GM20000 (cell line): ENCODE measurements around the gene RAB1B.
A peak's percentile ranks its signal among the peaks of the same experiment; 100 is the strongest.

Experiments used
- DNase-seq: peaks from one replicate; pipeline ENCODE4 v3.0.0; 2012; ENCODE audit warnings: low spot score
- CTCF ChIP-seq: IDR thresholded peaks from 2 replicates; pipeline ENCODE4 v1.5.1; 2012; ENCODE audit warnings: mild to moderate bottlenecking, control low read depth; ENCODE audit errors: extremely low read depth, missing control alignments

RAB1B gene

GRCh38 chr11:66281776-66282467 lies 13.5 kb downstream of the RAB1B start:
- DNase-seq = no peak
- TF ChIP-seq CTCF = no peak

GRCh38 chr11:66282468-66283455 lies 14.3 kb downstream of the RAB1B start:
- DNase-seq = peak; percentile 99
- TF ChIP-seq CTCF = peak; percentile 94

GRCh38 chr11:66283461-66284105 lies 15.1 kb downstream of the RAB1B start:
- DNase-seq = no peak
- no peak for TF ChIP-seq CTCF

- no peak for DNase-seq
- no peak for TF ChIP-seq CTCF
These were observed 16.2 kb downstream of the RAB1B start for GRCh38 chr11:66284526-66285078.

GRCh38 chr11:66285250-66285947 lies 17.0 kb downstream of the RAB1B start:
- DNase-seq = no peak
- TF ChIP-seq CTCF = no peak

GRCh38 chr11:66286699-66287098 lies 18.3 kb downstream of the RAB1B start:
- no peak for DNase-seq
- no peak for TF ChIP-seq CTCF
